ENCODE results near the gene GATM. TPM values are rescaled to one million over a fixed set of nuclear protein-coding genes. Genes with fewer than 3 reads are reported as not detected.
"Not testable (repeated sequence)": the region's sequence is repeated elsewhere in the genome, so short reads cannot be mapped to it uniquely, and the experiment has no call there.

The GATM gene
- total RNA-seq, 1 donor from 2014 or later = 12.1 TPM

GRCh38 chr15:45371546-45371945 is 6.8 kb downstream of the GATM start:
- Histone ChIP-seq H3K36me3 (ENCODE audit: control insufficient read depth, insufficient read depth, low read length) (no peaks in the 10 kb centered on the region), H3K4me3 (ENCODE audit: low read depth, low read length) (no peak overlapping the region), H3K27me3 (ENCODE audit: control insufficient read depth, insufficient read depth, low read length) (peaks cover 1% of the 10 kb centered on the region)
- DNase-seq (ENCODE audit: low read depth) = no peak
- TF ChIP-seq CTCF (IDR thresholded peaks at IDR 0.05; ENCODE audit: insufficient read depth, low read length, poor library complexity, severe bottlenecking) = no peak

DNA sequence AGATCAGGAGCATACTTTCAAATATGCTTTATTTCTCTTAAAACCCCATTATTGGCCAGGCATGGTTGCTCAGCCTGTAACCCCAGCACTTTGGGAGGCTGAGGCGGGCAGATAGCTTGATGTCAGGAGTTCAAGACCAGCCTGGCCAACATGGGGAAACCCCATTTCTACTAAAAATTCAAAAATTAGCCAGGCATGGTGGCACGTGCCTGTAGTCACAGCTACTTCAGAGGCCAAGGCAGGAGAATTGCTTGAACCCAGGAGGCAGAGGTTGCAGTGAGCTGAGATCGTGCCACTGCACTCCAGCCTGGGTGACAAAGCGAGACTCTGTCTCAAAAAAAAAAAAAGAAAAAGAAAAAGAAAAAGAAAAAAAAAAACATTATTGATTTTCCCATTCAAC is 8.3 kb downstream of the GATM start:
- DNase-seq (ENCODE audit: low read depth); H3K4me3 ChIP-seq (ENCODE audit: low read depth, low read length); H3K27me3 ChIP-seq (ENCODE audit: control insufficient read depth, insufficient read depth, low read length); H3K36me3 ChIP-seq (ENCODE audit: control insufficient read depth, insufficient read depth, low read length): not testable (repeated sequence)

DNA sequence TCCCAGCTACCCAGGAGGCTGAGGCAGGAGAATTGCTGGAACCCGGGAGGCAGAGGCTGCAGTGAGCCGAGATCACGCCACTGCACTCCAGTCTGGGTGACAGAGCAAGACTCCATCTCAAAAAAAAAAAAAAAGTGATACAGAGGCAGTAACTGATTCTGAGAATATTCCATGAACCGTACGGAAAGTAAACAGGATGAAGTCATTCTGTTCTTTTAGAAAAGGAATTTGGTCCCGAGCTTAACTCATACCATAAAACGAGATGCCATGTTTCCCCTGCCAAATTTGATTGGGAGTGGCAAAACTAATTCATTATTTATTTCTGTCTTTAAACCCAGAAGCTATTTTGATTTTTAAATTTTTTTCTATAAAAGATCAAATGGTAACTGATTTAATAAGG is 11.1 kb downstream of the GATM start:
- not testable (repeated sequence) for DNase-seq (ENCODE audit: low read depth); H3K36me3 ChIP-seq (ENCODE audit: control insufficient read depth, insufficient read depth, low read length)

DNA sequence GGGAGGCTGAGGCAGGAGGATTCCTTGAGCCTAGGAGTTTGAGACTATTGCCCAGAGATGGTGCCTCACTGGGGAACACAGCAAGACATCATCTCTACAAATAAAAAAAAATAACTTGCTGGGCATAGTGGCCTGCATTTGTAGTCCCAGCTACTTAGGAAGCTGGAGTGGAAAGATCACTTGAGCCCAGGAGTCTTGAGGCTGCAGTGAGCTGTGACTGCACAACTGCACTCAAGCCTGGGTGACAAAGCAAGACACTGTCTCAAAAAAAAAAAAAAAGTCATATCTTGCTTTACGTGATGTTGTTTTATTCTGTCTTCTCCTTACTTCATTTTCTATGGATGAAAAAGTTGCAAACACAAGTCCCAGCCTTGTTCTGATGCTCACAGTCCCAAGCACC is 14.1 kb downstream of the GATM start:
- no peaks in the 10 kb centered on the region for H3K27me3 ChIP-seq (ENCODE audit: control insufficient read depth, insufficient read depth, low read length)
- no peak for DNase-seq (ENCODE audit: low read depth)
- H3K36me3 ChIP-seq (ENCODE audit: control insufficient read depth, insufficient read depth, low read length) = no peaks in the 10 kb centered on the region
- TF ChIP-seq CTCF (IDR thresholded peaks at IDR 0.05; ENCODE audit: insufficient read depth, low read length, poor library complexity, severe bottlenecking) = no peak
- H3K4me3 ChIP-seq (ENCODE audit: low read depth, low read length) = no peak overlapping the region

More for the DNA sequence above, 11.1 kb downstream of the GATM start:
- not testable (repeated sequence) for H3K27me3 ChIP-seq (ENCODE audit: control insufficient read depth, insufficient read depth, low read length); H3K4me3 ChIP-seq (ENCODE audit: low read depth, low read length)

GRCh38 chr15:45363801-45364200 is 14.5 kb downstream of the GATM start:
- no peak for DNase-seq (ENCODE audit: low read depth)
- no peaks in the 10 kb centered on the region for H3K27me3 ChIP-seq (ENCODE audit: control insufficient read depth, insufficient read depth, low read length)
- no peaks in the 10 kb centered on the region for H3K36me3 ChIP-seq (ENCODE audit: control insufficient read depth, insufficient read depth, low read length)
- no peak for TF ChIP-seq CTCF (IDR thresholded peaks at IDR 0.05; ENCODE audit: insufficient read depth, low read length, poor library complexity, severe bottlenecking)
- H3K4me3 ChIP-seq (ENCODE audit: low read depth, low read length) = no peak overlapping the region

DNA sequence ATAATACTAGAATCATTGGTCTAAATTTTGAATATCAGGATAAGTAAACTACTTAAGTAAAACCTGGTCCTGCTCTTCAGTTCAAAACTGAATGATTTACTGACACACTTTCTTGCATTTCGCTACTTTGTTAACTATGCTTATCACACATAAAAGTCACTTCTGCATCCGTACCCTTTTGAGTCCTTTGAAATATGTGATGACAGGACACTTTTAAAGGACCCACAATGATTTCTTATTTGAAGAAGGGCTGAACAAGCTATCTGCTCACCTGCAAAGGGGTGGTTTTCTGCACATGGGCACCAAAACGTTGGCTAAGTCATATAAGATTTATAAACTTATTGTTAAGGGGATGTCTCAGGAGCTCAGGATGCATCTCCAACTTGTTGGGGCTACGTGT is 15.0 kb downstream of the GATM start:
- no peaks in the 10 kb centered on the region for H3K36me3 ChIP-seq (ENCODE audit: control insufficient read depth, insufficient read depth, low read length)

More for the DNA sequence above, 15.0 kb downstream of the GATM start:
- Histone ChIP-seq H3K27me3 (ENCODE audit: control insufficient read depth, insufficient read depth, low read length) (no peaks in the 10 kb centered on the region), H3K4me3 (ENCODE audit: low read depth, low read length) (no peak overlapping the region)
- no peak for DNase-seq (ENCODE audit: low read depth)
- TF ChIP-seq CTCF (IDR thresholded peaks at IDR 0.05; ENCODE audit: insufficient read depth, low read length, poor library complexity, severe bottlenecking) = no peak

All from kidney epithelial cell (primary cell).